GM19035 (cell line): ENCODE data around the gene POLN.

Experiments
- ATAC-seq: cut with Tn5 transposase; IDR thresholded peaks from one replicate; pipeline ENCODE4 v1.9.1; 2021; ENCODE audit not compliant: unreplicated experiment

The POLN gene

DNA sequence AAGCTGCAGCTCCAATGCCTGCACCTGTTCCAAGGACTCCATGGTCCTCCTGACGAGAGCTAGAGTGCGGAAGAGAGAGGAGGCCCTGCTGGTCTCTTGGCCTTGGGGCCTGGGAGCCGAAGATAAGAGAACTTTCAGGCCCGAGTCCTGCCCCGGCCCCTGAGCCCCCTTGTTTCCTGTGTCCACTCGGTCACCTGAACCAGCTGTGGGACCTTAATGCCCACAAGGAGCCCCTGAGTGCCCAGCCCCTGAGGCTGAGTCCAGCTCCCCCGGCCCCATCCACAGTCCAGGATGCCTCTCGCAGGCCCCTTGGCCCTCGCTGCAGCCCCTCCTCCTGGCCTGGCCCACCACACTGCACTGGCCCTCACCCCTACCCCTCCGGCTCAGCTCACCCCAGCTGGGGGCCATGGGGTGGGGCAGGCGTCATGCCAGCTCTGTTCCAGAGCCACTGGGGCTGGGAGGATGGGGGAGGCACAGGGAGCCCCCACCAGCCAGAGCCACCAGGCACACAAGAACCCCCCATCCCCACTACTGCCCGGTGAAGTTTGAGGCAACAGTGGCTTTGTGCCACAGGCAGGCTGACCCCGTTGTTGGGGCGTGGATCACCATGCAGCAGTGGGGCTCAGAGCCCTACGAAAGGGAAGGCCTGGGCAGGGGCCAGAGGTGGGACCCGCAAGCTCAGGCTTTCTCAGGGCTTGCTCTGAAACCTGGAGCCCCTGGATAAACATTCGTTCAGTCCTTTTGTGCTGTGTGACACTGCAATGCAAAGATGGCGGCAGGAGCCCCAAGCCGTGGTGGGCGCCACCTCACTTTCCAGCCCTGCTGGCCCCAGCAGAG lies 168.7 kb downstream of the POLN start:
- no peak for ATAC-seq

DNA sequence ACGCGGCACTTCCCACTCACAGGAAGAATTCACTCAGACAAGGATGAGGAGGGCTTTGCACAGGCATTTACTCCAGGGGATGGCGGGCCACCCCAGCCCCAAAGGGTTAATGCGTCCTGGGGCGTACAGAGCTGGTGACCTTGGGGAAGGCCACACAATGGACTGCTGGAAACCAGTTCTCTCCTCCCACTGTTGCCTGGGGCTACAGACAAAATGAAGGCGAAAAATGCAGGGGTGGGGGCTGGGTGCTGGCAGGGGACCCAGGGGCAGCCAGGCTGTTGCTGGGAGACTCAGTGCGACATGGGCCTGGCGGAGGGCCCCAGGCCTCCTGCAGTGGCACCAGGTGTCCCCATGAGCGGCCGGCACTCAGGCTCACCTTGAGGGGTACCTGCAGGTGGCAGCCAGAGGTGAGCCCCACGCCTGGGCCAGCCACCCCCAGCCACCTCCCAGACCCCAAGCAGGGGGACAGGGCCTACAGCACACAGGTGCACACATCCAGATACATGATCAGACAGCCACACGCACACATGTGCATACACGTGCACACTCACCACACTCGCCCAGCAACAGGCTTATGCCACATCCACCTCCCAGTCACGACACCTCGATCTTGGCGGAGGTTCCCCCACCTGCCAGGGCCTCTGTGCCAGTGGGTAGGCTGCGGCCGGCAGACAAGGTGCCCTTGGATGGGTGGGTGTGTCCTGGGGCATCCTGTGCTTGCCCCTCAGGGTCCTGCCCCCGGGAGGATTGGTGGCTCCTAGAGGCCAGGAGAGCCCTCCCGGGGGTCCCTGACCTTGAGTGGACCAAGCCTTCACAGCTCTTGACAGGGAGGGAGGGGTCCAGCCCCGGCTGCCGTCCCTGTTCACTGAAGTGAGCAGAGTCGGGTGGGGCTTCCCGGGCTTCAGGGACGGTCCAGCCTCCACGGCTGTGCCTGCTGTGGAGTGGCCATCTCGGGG lies 169.7 kb downstream of the POLN start:
- ATAC-seq, result no peak

DNA sequence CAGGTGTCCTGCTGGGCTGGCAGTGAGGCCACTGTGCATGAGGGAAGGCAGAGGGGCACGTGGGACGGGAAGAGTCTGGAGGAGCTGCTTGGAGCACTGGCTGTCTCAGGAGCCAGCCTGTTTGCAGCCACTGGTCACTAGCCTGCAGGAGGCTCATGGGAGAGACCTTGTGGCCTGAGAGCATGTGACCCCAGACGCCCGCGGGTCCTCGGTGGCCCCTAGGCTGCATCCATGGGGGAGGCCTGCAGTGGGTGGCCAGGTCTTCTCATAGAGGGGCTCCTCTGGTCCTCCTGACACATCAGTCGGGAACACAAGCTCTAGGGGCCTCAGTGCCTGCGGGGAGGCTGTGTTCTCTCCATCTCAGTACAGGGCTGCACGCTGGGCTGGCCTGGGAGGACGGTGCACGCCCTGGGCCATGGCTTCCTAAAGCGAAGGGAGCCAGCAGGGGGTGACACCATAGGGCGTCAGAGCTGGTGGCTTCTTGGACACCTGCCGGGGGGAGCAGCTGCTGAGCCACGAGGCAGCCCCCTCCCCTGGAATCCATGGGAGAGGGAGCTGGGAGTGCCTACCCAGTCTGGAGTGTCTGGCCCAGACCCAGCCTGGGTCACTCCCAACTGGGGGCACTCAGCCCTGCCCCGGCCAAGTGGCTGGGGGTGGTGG lies 170.5 kb downstream of the POLN start:
- no peak for ATAC-seq

DNA sequence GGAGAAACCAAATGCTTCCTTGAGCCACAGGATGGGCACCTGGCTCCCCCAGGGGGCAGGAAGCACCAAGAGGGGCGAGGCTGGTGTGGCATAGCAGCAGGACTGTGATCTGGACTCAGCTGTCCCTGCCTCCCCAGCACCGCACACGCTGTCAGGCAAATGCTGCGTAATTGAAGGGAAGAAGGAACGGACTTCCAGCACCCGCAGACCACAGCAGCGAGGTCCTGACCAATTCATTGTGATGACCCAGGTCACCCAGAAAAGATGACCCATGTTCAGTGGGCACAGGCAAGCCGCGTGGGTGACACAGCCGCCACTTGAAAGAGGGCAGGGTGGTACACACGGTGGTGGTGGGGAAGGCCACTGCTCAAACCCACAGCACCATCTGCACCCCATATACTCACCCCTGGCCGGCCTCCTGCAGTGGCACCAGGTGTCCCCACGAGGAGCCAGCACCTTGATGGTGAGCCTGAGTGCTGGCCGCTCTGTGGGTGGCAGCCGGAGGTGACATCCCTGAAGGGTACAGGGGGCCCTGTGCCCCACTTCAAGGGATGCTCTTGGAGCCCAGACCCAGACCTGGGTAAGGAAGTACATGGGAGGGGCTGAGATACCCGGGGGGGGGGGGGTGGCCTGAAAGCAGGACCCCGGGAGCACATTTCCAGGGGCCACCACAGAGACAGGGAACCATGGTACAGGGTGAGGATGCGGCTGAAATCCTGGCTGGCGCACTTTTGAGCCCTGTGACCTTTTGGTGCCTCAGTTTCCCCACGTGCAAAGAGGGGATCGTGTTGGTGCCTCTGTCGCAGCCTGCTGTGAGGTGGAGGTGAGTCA lies 171.3 kb downstream of the POLN start:
- no peak for ATAC-seq

DNA sequence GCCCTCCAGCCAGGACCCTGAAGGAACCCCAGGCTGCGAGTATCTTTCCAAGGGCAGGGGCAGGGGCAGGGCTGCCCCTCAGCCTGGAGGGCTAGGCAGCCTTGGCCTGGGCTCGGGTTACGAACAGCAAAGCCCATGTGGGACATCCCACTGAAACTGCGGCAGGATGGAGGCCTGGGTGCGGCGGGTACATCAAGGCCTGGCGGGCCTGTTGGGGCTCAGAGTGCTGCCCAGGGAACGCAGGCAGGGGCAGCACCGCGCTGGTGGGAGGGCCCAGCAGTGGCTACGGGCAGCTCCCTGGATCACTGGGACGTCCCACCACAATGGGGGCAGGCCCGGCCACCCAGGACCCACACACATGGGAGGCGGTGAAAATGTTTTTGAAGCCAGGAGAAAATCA lies 171.9 kb downstream of the POLN start:
- no peak for ATAC-seq

DNA sequence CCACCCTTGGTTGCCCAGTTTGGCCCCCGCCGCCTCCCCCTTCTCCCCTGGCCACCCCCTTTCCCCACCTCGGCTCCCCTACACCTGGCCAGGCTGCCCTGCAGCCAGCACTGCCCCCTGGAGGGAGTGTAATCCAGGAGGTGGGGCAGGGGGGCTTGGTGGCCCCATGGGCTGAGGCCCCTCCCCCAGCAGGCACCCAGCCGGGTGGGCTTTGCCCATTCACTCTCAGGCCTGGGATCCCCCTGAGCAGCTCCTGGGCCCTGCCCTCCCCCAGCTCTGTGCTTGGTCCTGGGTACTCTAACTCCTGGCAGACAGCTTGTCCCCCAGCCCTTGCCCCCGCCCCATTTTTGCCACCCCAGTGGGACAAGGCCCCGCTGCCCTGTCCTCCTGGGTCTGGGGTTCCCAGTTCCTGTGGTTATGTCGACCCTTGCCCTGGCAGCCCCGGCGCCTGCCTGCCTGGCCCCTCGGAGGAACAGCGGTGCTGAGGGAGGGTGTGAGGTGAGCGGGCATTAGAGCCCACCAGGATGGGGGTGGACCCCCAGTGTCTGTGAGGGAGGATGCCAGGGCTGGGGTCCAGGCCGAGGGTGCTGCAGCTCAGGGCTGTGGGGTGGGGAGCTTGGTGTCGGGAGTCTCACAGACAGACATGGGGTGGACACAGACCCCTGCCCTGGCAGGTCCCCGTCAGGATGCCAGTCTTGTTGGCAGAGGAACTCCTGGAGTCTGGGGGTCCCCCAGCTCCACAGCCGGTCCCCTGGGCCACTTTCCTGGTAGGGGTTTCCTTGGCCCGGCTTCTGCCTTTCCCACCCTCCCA lies 172.6 kb downstream of the POLN start:
- no peak for ATAC-seq

DNA sequence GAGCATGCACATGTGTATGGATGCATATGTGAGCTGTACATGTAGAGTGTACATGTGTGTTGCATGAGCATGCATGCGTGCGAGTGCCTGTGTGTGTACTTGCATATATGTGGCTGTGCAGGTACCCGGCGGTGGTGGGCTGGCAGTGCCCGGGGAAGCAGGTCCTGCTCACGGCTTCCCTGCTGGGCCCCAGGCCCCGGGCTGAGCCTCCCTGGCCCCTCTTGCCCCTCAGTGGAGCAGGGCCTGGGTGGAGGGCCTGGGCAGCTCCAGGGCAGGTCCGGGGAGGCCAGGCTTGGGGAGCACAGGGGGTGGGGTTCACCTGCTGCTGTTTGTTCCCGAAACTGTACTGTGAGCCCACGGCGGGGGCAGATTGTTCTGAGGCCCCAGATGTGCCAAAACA lies 173.4 kb downstream of the POLN start:
- ATAC-seq, result no peak

DNA sequence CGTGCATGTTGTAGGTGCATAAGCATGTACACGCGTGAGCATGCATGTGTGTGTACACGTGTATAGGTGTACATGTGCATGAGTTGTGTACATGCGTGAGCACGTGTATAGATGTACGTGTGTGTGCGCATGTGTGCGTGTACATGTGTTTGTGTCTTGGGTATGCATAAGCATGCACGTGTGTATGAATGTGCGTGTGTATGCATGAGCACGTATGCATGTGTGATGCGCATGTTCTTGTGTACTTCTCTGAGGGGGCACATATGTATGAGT lies 173.8 kb downstream of the POLN start:
- no peak for ATAC-seq

DNA sequence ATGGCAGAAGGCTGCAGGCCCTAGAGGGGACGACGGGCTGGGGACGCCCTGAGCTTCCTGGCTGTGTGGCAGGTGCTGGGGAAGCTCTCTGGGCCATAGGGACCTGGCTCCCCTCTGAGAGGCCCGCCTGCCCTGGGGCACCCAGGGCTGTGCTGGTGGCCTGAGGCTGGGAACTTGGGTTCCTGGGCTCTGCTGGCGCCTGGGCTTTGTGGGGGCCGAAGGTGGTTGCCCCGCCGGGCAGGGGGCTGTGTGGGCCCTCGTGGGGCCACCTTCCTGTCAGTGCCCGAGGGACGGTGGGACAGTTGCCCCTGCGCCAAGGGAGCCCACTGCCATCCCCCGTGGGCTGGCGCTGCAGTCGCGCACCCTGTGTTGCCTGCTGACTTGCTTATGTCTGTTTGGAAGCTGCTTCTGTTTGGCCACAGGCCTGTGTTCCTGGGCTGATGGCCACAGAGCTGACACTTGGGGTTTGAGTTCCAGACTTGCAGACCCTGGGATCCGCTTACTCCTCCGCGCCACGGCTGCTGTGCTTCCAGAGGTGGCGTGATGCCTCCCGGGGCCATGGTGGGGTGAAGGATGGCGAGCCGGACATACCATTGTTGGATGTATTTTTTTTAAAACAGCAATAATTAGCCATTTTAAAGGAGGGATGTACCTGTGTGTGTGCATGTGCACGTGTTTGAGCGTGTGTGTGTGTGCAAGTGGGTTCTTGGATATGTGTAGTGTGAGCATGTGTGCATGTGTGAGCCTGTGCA lies 174.3 kb downstream of the POLN start:
- ATAC-seq, result no peak

DNA sequence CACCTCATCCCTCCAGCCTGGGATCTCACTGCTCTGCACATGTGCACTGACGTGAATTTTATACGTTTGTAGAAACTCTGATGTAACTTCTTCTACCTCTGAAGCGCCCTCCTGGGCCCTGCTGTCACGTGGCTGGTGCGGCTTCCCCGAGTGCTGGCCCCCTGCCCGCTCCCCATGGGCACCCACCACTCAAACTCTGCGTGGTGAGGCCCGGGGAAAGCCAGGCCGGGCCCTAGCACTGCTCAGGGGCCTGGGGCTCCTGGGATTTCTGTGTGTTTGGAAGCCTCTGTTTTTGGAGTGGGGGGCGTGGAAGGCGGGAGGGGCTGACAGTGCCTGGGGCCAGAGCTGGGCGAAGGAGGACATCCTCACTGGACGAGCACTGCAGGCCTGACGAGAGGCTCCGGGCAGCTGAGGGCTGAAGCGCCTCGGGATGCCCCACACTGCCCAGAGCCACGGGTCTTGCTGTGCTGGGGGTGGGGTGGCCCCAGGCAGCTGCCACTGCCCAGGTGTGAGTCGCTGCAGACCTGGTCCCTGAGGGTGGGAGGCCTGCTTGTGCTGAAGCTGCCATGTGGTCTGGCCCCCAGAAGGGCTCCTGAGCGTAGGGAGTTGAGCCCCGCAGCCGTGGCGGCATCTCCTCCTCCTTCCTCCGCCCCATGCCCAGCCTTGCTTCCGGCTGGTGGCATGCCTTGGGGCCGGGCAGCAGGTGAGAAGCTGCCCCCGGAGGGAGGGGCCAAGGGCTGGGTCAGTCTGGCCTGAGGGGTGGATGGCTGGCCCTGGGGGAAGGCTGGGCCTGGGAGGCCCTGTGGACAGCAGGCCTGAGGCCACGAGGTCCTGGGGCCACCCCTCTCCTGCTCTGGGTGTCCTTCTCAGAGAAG lies 175.1 kb downstream of the POLN start:
- no peak for ATAC-seq

DNA sequence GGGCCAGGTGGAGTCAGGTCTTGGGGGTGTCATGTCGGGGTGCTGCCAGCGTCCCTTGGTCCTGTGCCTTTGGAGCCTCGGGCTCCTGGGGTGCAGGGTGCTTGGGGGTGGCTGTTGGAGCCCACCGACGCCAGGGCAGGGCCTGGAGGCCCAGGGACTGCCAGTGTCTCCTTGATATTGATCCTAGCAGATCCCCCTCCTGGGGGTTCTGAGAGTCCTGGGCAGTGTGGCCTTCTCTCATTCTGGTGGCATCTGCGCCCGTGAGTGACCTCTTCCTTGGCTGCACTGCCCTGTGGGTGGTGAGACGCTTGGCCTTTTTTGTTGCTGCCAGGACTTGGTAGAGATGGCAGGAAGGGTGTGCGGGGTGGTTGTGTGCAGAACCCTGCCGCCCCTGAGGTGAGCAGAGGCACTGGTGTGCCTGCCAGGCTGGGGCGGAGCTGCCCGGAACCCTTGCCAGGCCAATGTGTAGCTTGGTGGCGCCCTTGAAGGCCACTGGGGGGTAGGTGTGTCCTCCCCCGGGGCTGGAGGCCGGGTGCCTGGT lies 175.8 kb downstream of the POLN start:
- ATAC-seq, result no peak

DNA sequence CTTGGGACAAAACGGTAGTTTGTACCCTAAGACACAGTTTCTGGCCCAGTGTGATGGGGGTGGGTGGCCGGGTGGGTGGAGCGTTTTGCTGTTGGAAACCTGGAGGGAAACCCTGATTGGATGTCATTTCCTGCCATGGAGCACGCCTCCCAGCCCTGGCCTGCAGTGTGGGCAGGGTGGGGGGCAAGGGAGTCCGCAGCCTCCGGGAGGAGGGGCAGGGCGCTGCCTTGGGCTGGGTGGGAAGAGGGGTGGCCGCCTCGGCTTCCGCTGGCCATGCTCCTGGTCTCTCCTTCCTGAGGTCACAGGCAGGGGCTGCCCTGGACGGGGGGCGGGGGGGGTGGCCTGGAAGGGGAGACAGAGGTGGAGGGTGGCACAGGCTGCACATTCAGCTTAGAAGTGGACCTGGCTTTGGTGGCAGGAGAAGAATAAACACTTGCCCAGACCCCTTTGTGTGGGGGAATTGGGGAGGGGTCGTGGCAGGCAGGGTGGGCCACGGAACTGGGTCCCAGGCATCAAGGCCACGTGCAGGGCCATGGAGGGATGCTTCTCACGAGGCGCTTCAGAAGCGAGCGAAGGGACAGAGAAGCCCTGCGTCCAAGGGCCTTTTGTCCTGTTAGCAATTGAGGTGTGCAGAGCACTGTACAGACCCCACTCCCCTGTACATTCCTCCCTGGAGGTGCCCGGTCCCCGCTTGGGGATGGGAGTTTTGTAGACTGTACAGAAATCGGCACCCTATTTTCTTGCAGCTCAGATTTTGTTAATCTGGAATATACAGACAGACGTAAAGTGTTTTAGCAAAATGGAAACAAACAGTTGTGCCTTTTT lies 176.6 kb downstream of the POLN start:
- ATAC-seq, result no peak

DNA sequence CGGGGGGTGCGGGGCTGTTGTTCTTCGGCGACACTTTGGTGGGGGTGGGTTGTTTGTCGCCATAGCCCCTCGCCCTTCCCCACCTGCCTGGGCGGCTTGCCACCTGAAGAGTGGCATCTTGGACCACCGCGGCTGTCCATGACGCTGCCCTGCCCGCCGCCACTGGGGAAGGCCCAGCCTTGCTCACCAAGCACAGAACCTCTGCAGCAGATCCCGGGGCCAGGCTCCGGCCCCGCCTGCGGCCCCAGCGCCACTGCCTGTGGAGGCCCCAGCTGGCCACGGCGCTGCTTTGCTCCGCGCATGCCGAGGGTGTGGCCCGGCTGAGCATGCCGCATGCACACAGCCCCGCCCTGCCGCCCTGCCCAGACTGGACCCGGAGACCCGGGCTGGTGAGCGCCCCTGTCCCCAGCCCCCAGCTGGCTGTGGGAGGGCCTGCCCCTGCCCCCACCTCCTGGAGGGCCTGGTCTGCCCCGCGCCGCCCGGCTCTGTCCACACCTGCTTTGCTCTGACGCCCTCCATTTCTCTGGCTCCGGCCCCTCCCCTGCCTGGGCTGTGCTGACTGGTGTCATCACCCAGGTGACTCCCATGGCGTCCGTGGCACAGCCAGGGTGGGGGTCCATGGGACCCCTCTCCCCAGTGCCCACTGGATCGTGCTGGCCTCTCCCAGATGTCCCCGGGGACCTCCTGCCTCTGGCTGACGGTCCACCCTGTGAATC lies 177.5 kb downstream of the POLN start:
- no peak for ATAC-seq

DNA sequence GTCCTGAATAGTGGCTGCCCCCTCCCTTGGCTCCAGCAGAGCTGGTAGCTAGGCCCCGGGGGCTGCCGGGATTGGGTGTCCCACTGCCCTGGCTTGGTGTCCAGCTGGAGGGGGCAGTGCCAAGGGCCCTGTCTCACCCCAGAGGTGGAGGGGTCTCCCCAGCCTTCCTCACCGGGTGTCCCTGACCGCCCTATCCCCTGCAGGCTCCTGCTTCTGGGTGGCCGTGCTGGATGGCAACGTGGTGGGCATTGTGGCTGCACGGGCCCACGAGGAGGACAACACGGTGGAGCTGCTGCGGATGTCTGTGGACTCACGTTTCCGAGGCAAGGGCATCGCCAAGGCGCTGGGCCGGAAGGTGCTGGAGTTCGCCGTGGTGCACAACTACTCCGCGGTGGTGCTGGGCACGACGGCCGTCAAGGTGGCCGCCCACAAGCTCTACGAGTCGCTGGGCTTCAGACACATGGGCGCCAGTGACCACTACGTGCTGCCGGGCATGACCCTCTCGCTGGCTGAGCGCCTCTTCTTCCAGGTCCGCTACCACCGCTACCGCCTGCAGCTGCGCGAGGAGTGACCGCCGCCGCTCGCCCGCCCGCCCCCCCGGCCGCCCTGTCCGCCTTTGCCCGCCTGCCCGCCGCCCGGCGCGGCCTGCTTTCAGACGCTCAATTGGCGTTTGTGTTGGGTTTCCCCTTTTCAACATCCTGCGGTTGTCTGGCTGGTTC lies 178.2 kb downstream of the POLN start:
- no peak for ATAC-seq

DNA sequence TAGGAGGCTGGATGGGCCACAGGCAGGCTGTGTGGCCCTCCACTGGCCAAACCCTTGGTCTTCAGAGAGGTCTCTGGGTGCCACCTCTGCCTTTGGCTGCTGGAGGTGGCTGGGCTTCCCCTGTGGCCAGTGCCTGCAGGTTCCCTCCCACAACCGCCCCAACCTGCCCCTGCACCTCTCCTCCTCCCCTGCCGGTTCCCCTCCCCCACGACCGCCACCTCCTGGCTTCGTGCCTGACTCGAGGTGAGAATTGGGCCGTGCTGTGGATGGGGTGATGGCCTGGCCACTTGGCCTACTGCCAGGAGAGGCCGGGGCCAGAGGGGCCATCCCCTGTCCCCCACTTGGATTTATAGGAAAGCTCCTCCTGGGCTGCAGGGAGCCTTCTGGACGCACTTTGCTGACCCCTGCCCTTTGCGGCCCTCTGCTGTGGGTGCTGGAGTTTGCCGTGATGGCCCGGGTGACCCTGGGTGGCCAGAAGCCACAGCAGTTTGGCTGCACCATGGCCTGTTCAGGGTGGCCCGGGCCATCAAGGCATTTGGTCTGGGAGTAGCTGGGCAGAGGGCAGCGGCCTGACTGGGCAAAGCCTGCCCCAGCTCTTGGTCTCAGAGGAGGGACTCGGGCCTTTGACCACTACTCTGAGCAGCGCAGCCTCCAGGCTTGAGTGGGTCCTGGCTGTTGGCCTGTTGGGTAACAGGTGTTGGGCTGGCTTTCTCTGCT lies 179.0 kb downstream of the POLN start:
- no peak for ATAC-seq
